GM19438 (cell line): ENCODE results near the gene EP400.
A peak's percentile ranks its signal among the peaks of the same experiment; 100 is the strongest.
"Not testable (repeated sequence)": the region's sequence is repeated elsewhere in the genome, so short reads cannot be mapped to it uniquely, and the experiment has no call there.

Source experiments
- ATAC-seq: cut with Tn5 transposase; IDR thresholded peaks from one replicate; pipeline ENCODE4 v1.9.1; 2021; ENCODE audit warnings: low read depth; ENCODE audit not compliant: unreplicated experiment

The EP400 gene

DNA sequence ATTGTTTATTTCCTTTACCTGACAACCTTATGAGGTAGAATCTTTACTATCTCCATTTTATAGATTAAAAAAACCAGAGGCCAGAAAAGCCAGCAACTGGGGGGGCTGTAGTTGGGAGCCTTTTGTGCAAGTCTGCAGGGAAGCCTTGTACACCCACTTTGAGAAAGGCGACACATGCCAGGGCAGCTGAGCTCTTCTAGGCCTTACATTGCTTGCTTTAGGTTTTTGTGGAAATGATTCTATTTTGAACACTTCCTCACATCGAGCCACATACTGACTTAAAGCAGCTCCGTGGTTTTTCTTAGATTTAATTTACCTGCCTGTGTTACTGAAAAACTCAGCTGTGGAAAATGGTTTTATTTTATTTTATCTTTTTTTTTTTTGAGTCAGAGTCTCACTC lies 34.6 kb downstream of the EP400 start:
- ATAC-seq: no peak

DNA sequence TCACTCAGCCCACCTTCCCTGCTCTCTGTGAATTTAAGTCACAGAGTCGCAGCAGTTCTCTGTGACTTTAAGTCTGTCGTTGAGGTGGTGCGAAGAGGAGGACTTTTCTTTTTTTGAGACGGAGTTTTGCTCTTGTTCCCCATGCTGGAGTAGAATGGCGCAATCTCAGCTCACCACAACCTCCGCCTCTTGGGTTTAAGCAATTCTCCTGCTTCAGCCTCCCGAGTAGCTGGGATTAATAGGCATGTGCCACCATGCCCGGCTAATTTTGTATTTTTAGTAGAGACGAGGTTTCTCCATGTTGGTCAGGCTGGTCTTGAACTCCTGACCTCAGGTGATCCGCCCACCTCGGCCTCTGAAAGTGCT lies 35.8 kb downstream of the EP400 start:
- not testable (repeated sequence) for ATAC-seq

DNA sequence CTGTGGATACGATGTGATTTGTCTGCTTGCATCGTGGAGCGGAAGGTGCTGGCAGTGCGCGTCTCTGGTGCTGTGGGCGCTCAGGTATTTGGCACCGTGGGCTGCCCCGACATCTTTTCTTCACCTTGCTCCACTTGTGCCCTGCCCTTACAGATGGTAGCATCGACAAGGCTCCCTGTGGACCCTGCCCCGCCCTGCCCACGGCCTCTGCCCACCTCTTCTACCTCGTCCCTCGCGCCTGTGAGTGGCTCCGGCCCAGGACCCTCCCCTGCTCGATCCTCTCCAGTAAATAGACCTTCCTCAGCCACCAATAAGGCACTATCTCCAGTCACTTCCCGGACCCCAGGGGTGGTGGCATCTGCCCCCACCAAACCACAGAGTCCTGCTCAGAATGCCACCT lies 36.6 kb downstream of the EP400 start:
- no peak for ATAC-seq

DNA sequence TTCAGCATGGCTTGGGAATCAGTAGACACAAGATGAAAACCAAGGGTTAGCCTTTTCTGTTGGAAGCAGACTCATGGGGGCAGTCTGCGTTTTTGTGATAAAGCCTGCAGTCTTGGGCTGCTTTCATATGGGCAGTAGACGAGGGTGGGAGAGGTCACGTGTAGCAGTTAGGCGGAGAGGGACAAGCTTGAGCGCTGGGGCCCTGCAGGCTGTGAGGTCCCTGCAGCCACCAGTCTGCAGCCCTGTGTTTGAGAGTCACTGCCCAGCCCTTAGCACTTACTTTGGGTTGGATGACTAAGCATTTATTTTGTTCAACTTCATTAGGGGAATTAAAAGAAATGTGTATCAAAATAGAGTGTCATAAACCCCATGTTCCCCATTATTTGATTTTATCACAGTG lies 37.2 kb downstream of the EP400 start:
- no peak for ATAC-seq

DNA sequence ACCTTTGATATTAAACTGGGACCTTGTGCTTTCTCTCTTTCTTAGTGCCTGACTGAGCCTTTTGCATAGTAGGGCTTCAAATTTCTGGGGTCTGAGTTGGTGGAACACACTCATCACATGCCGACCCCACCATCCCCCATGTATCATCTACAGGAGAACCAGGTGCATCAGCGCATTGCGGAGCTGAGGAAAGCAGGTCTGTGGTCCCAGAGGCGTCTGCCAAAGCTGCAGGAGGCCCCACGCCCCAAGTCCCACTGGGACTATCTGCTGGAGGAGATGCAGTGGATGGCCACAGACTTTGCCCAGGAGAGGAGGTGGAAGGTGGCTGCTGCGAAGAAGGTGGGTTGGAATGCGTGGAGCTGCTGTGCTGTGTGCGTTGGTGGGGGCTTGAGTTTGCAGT lies 37.8 kb downstream of the EP400 start:
- no peak for ATAC-seq

DNA sequence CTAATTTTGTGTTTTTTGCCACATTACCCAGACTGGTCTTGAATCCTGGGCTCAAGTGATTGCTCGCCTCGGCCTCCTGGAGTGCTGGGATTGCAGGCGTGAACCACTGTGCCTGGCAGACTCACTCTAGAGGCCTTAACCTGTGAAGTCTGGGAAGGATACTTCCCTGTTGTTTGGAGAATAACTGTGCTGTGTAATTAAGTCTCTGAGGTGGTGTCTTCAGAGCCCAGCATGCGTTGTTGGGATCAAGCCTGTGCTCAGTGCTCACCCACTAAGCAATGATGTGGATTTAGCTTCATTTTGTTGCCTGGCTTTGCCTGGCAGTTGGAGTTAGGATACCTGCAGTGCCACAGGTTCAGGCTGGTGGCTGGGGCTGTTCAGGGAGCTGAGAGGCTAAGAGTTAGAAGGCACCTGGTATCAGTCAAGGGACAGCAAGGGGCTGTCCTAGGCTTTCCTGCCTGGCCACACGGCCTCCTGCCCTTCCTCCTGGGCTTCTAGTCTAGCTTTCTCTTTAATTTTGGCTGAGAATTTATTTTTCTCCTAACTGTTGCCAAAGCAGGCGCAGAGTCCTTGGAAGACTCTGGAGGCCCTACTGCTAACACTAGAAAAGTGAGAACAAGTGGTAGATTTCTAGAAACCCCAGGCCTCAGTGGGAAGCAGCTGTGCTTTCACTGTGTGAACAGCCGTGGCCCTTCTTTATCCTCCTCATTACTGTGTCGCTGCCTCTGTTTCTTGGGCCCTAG lies 38.5 kb downstream of the EP400 start:
- ATAC-seq: no peak

DNA sequence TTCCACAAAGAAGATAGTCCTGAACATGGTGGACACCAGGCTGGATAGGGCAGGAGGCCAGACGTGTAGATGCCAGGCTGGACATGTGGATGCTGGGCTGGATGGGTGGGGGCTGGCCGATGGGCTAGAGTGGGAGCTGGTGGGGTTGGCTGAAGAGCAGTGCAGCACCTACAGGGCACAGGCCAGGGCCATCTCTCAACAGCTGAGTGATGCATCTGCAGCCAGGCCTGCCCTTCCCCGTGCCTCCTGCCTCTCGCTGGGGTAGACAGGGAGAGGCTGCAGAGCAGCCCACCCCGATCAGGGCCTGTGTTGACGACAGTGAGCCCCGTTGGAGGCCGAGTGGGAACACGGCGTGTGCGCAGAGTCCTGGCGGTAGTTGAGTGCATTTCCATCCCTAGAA lies 39.3 kb downstream of the EP400 start:
- no peak for ATAC-seq

DNA sequence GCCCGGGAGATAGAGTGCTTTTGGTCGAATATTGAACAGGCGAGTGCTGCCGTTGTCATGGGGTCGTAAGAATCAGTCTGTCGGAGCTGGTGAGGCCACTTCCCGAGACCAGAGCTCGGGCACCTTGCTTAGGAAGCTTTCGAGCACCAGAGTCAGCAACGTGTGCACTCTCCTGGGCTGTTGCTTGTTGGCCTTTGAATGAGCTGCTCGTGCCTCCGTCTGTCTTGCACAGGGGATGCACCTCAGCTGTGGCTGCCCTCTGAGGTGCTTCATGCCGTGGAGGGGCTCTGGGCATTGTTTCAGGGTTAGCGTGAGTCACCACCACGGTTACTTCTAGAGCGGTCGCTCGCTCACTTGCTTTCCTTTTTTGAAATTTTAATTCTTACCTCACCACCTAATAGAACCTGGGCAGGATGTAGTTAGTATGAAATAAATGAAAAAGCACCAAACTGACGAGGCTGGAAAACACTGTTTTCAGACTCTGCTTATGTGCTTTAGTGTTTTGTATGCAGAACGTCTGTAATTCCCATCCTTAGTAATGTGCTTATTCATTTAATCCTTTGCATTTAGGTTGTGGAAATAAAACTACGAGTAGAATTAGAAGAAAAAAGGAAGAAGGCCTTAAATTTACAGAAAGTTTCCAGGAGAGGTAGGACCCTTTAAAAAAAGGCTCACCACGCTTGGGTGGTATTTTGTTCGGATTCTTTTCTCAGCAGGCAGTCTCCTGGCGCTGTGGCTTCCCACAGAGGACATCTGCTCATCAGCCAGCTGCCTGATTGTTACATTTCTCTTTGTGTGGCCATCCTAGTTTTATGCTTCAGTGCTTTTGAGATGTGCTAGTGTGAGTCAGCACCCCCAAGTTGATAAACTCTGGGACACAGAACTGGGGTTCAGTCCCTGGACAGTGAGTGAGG lies 40.6 kb downstream of the EP400 start:
- no peak for ATAC-seq

DNA sequence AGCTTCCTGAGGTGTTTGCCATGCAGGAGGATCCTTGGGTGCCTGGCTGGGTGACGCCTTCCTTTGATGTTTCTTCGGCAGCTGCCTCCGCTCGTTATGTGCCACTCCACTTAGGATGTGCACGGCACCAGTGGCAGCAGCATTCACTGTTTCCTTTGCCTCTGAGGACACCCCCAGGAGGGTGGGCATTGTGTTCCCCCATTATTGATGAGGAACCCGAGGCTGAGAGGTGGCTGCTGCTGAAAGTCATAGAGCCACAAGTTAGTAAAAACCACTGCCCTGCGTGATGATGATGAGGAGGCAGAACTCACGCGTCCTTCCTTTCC lies 41.2 kb downstream of the EP400 start:
- ATAC-seq: no peak

DNA sequence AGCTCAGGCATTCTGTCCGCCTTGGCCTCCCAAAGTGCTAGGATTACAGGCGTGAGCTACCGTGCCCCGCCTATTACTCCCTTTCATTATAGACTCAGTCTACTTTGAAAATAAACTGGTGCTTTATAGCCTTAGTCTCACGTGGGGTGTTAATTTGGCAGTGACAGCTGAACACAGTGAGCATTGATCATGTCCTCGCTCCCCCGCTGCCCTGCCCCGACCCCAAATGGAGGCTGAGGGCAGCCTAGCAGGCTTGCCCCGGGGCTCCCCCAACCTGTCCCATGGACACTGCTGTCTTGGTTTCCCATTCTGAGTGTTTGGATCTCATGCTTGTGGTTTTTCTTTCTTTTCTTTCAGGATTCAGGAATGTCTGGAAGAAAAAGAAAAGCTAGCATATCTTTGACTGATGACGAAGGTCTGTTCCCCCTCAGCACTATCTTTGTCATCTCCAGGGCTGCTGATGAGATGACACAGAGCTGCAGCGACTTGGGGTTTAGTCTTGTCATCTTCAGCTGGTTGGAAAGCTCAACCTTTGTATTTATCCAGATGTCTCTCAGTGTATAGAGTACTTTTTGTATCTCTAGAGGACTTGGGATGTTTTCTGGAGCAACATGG lies 42.2 kb downstream of the EP400 start:
- ATAC-seq: no peak

DNA sequence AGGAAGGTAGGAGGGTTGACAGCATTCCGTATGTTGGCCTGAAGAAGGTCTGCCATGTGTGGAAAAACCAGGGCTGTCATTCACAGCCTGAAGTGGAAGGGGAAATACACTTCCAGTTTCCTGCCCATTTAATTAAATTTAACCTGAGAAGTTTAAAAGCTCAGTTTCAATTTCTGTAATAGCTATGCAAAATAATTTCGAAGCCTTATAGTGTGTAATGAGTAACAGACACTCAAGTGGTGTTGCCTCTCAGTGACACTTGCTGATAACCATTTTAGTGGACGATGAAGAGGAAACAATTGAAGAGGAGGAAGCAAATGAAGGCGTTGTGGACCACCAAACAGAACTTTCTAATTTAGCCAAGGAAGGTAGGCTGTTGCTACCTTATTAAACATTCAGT lies 44.8 kb downstream of the EP400 start:
- ATAC-seq: peak; percentile 89

DNA sequence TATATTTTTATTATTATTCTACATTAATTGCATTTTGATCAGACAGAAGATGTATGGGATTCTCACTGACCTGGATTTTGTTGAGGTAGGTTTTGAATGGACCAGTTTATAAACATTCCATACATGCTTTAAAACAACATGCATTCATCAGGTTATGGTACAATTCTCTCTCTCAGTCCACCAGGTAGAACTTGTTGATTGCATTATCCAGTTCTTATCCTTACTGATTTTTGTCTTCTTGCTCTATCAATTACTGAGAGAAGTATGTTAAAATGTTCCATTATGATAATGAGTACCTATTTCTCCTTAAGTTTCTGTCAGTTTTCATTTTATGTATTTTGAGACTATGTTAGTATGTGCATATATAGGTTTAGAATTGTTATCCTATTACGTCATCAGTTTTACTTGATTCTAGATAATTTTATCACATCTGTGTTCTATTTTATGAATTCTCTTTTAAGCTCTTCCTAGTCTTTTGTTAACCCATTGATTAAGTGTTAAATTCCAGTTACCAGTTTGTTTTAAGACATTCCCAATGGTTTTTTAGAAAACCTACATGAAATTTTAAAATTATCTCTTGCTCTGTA lies 50.6 kb downstream of the EP400 start:
- no peak for ATAC-seq

DNA sequence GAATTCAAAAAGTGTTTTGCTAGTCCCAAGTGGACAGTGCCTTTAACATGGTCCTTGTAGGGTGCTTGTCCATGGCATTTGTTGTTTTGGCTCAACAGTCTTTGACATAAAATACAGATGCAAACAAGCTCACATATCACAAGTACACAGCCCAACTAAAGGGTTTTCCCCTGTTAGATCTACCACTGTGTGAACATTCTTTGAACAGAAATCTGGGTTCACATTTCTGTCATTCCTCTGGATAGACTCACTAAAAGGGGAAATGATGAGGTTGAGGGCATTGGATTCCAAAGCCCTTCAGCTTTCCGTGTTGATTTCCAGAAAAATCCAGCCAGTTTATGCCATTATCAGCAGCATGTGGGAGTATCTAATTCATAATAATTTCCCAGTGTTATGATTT lies 54.1 kb downstream of the EP400 start:
- no peak for ATAC-seq

DNA sequence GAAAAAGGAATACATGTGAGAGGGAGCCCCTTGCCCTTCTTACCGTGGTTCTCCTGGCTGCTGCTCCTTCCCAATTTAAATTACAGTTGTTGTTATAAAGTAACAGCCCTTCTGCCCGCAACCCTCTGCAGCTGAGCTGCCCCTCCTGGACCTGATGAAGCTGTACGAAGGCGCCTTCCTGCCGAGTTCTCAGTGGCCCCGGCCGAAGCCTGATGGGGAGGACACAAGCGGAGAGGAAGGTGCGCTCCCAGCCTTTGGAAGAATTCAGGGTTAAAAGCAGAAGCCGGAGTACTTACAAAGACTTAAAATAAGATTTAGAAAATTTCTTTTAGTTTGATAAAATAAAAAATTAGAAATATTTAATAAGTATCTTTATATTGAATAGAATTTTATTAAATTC lies 55.2 kb downstream of the EP400 start:
- ATAC-seq: no peak

DNA sequence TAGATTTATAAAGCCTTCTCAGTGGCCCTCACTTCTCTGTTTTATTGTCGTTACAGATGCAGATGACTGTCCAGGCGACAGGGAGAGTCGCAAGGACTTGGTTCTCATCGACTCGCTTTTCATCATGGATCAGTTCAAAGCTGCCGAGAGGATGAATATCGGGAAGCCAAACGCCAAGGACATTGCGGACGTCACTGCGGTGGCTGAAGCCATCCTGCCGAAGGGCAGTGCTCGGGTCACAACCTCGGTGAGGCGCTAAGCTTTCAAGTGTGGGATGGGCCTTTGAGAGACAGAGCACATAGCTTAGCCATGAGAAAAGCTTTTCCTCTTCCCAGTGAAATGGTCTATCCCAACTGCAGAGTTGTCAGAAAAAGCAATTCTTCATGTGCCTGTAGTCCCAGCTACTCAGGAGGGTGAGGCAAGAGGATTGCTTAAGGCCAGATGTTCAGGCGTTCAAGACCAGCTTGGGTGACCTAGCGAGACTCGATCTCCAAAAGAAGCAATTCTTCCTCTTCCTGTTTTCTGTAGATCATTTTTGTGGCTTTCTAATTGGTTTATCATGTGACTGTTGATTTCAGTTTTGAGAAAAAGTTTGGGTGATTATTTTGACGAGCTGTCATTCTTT lies 56.4 kb downstream of the EP400 start:
- no peak for ATAC-seq

DNA sequence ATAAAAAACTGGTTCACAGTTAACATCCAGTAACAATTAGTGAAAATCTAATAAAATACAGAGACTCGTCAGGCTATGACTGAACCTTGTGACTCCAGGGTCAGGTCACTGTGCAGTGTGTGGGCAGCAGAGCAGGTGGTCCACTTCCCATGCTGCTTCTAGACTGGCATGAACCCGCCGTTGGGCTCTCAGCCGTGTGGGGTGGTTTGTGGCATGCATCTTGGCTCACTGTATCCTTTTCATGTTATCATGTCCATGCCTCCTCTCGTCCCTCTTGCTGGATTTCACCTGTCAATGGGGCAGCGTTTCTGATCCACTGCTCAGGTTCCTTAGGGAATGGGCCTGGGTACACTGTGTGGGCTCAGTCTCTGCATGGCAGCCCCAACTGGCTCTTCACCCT lies 57.3 kb downstream of the EP400 start:
- no peak for ATAC-seq

DNA sequence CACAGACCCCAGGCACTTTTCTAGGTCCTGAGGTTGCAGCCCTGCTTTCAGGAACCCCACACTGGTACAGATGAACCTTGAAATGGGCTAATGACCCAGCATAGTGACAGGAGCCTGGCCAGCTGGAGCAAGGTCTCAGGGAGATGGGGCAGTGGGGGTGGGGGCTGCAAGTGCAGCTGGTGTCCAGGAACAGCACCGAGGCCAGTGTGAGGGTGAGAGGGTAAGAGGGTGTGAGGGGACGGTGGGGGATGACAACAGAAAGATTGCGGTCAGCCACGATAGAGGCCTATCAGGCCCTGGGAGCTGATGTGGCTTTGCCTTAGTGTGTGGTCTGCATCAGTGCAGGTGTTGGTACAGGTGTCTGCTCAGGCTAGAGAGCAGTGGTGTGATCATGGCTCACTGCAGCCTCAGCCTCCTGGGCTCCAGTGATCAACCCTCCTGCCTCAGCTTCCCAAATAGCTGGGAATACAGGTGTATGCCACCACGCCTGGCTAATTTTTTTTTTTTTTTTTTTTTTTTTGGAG lies 59.7 kb downstream of the EP400 start:
- no peak for ATAC-seq

DNA sequence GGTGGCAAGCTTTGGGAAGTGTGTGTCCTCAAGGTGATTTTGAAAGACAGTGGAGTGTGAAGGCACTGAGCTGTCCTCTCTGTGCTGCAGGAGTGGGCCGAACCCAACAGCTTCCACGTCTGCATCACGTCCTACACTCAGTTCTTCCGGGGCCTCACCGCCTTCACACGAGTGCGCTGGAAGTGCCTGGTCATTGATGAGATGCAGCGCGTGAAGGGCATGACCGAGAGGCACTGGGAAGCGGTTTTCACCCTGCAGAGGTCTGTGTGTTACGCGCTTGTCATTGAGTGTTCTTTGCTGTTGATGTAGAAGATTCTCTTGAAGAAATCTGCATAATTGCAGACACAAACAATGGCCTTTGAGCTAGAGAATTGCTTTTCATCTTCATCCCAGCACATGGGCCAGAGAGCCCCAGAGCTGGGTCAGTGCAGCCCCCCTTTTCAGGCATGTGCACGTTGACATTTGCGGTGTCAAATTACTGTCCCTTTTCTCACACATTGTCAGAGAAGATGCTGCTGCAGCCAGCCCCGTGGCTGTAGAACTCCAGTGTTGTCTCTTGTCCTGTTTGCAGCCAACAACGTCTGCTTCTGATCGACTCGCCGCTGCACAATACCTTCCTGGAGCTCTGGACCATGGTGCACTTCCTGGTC lies 63.3 kb downstream of the EP400 start:
- no peak for ATAC-seq

DNA sequence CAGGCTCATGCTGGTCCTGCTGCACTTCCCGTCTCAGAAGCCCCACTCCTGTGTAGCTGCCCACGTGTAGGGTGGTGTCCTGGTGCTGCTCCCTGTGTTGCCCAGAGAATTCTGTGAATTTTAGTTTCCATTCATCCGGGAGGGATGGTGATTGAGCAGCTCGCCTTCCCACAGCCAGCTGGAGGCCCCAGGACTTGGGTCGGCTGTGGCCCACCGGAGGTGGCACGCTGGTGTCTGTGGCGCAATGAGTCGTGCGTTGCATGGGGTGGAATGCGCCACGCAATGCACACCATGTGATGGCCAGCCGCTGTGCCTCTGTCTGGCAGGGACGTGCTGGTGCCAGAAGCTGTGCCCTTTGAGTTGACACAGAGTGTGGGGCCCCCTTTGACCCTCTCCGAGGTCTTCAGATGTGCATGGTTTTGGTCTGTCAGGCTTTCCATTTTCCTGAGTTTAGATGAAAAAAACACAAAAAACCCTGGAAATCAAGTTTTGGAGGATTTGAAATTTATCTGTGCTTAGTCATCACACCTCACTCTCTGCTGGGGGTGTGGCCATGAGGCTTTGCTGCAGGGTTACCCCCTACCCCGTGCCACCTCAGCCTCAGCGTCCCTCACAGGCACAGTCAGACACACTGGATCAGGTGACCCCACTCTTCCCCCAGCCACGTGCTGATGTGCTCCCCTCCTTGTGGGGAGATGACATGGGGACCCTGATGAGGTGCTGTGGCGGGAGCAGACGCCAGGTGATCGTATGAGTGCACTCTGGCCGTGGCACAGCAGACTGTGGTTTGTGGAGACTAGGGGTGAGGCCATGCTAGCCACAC lies 64.6 kb downstream of the EP400 start:
- ATAC-seq: no peak
